ENCODE measurements around the gene ZNF397. TPM values are rescaled to one million over a fixed set of nuclear protein-coding genes. Genes with fewer than 3 reads are reported as not detected.

ZNF397 gene
- polyA plus RNA-seq, 2 donors, result 6.4 to 9.6 TPM

Other genes starting within 250 kb of the ZNF397 start
- 1 to 10 TPM; 2.4 to 3.5 TPM for gene MAPRE2, start 199.6 kb upstream of the ZNF397 start, polyA plus RNA-seq
- gene ZSCAN30, start 49.2 kb downstream of the ZNF397 start, polyA plus RNA-seq, result 1 to 10 TPM; 3.5 to 8.0 TPM
- 10 to 100 TPM in 1 of 2 donors, 1 to 10 TPM in 1; 9.6 to 10.1 TPM for gene ZNF24, start 103.4 kb downstream of the ZNF397 start, polyA plus RNA-seq
- gene ZNF396, start 136.3 kb downstream of the ZNF397 start, polyA plus RNA-seq, result under 1 TPM; 0.65 to 0.74 TPM

All from esophagus (tissue), 2 donors.